Mucosa of descending colon (tissue), 3 donors: ENCODE measurements around the gene SLC30A1. TPM values are rescaled to one million over a fixed set of nuclear protein-coding genes. Genes with fewer than 3 reads are reported as not detected.

Experiments
- ATAC-seq: fragments of 200-7000 bp; cut with Tn5 transposase; one replicate; pipeline ENCODE4 v1.9.1; 2020; ENCODE audit warnings: mild to moderate bottlenecking, moderate library complexity
- DNase-seq, 3 donors: peaks; one replicate each; pipeline ENCODE4 v3.0.0-alpha.2; 2020
- H3K36me3 ChIP-seq: fragments of 200-600 bp; one replicate; pipeline ENCODE4 v1.8.0; 2021; ENCODE audit warnings: low read depth, mild to moderate bottlenecking
- H3K4me1 ChIP-seq: fragments of 200-600 bp; one replicate; pipeline ENCODE4 v1.8.0; 2021; ENCODE audit warnings: low read depth, mild to moderate bottlenecking
- H3K4me3 ChIP-seq: fragments of 200-600 bp; one replicate; pipeline ENCODE4 v1.8.0; 2021; ENCODE audit warnings: mild to moderate bottlenecking
- H3K9me3 ChIP-seq: fragments of 200-600 bp; one replicate; pipeline ENCODE4 v1.8.0; 2021; ENCODE audit warnings: mild to moderate bottlenecking
- CTCF ChIP-seq: fragments of 200-600 bp; IDR thresholded peaks from one replicate; pipeline ENCODE4 v1.8.0; 2022; ENCODE audit warnings: antibody characterized with exemption, mild to moderate bottlenecking
- intact Hi-C, 2 donors: fragments of 100-400 bp; cut with DNase I in 1 of 2; cut with micrococcal nuclease in 1 of 2; formaldehyde crosslinking; loops; one replicate each; pipeline versions ENCODE4 v1.11.0 to v1.11.1; 2022; cut with DNase I, micrococcal nuclease
- total RNA-seq, 3 donors: library from RNA; stranded (reverse); fragmentation: NEBNext Ultra II Directional in 2 of 3; extraction: Animal tissue kit (Norgen Biotek cat#: 25700) in 2 of 3; gene quantifications; one replicate each; pipeline versions ENCODE4 v1.2.1 to v1.2.4, GENCODE V29; 2021 to 2023
- donor health status: DM: no; HTN: no; CAD: no; lungs with moderate emphysema.
- donor health status: DM: no; HTN: no; CAD: no.
- donor health status: DM: no; HTN: yes; CAD: no.

The SLC30A1 gene
- total RNA-seq, 3 donors from 2014 or later = 20.8 to 43.5 (median 29.2) TPM

GRCh38 chr1:211603191-211603701 is 24.3 kb upstream of the SLC30A1 start:
- intact Hi-C loops = no loop called here
- TF ChIP-seq CTCF = no peak
- Histone ChIP-seq H3K9me3 (no peaks in the 10 kb centered on the region), H3K36me3 (no peaks in the 10 kb centered on the region), H3K4me1 (peaks cover 8% of the 10 kb centered on the region), H3K4me3 (no peak overlapping the region)
- DNase-seq (peak in 1 of 3 donors; percentile 37), ATAC-seq (peak; percentile 75)

GRCh38 chr1:211601982-211602670 is 23.2 kb upstream of the SLC30A1 start:
- no peak for DNase-seq
- intact Hi-C loops = no loop called here
- no peak for ATAC-seq

GRCh38 chr1:211601159-211601558 is 22.2 kb upstream of the SLC30A1 start:
- H3K36me3 ChIP-seq = no peaks in the 10 kb centered on the region
- peaks cover 8% of the 10 kb centered on the region for H3K4me1 ChIP-seq
- ATAC-seq (no peak), DNase-seq (no peak)
- no peak for TF ChIP-seq CTCF
- H3K4me3 ChIP-seq = no peak overlapping the region
- no peaks in the 10 kb centered on the region for H3K9me3 ChIP-seq
- intact Hi-C loops = no loop called here

More at GRCh38 chr1:211601982-211602670, 23.2 kb upstream of the SLC30A1 start:
- peaks cover 8% of the 10 kb centered on the region for H3K4me1 ChIP-seq
- H3K4me3 ChIP-seq = no peak overlapping the region
- no peaks in the 10 kb centered on the region for H3K9me3 ChIP-seq
- H3K36me3 ChIP-seq = no peaks in the 10 kb centered on the region
- no peak for TF ChIP-seq CTCF

GRCh38 chr1:211599250-211599649 is 20.3 kb upstream of the SLC30A1 start:
- DNase-seq (no peak), ATAC-seq (no peak)
- intact Hi-C loops = no loop called here
- H3K4me3 ChIP-seq = no peak overlapping the region
- peaks cover 8% of the 10 kb centered on the region for H3K4me1 ChIP-seq
- no peaks in the 10 kb centered on the region for H3K36me3 ChIP-seq
- H3K9me3 ChIP-seq = no peaks in the 10 kb centered on the region
- no peak for TF ChIP-seq CTCF

GRCh38 chr1:211598514-211598913 is 19.6 kb upstream of the SLC30A1 start:
- Histone ChIP-seq H3K4me3 (no peak overlapping the region), H3K4me1 (peaks cover 6% of the 10 kb centered on the region), H3K36me3 (no peaks in the 10 kb centered on the region), H3K9me3 (no peaks in the 10 kb centered on the region)
- TF ChIP-seq CTCF = no peak
- ATAC-seq (no peak), DNase-seq (no peak)
- intact Hi-C loops = no loop called here
